C4-2B (cell line): ENCODE data around the gene UFM1.

Source experiments
- H3K27ac ChIP-seq: fragments of 450-650 bp; 2 replicates; pipeline ENCODE4 v1.5.1; 2017
- ZFX ChIP-seq: fragments of 450-650 bp; IDR thresholded peaks from 2 replicates; pipeline ENCODE4 v1.6.1; 2017
- TF ChIP-seq, protein P1 (sequence below): fragments of 450-650 bp; conservative IDR thresholded peaks from 2 replicates; pipeline ENCODE4 v1.5.1; 2017; ENCODE audit warnings: mild to moderate bottlenecking

The UFM1 gene

DNA sequence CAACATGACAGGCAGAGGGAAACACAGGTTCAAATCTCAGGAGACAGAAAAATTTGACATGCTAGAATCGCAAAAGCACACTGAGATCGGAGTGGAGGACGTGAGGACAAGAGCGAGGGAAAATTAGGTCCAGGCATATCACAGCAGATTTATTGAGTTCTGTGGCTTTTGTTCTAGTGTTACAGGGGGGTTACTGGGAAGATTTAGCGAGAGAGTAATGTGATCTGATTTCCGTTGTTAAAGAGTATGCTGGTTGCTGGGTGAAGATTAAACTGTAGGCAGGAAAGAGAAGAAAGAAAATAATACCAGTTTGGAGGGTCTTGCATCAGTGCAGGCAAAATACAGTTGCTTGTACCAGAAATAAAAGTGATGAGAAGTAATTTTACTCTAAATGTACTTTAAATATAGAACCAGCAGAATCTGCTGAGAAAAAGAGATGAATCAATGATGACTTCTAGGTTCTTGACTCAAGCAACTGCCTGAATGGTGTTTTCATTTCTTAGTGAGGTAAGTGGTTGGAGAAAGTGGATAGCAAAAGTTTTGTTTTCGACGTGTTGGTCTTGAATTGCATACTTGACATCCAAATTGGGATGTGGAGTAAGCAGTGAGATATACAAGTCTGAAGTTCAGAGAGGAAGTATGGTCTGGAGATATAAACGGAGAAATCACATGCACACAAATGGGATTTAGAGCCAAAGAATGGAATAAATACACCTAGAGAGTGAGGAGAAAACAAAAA, 35.7 kb downstream of the UFM1 start:
- H3K27ac ChIP-seq = no peak overlapping the region
- TF ChIP-seq ZFX = no peak
- TF ChIP-seq, protein P1, sequence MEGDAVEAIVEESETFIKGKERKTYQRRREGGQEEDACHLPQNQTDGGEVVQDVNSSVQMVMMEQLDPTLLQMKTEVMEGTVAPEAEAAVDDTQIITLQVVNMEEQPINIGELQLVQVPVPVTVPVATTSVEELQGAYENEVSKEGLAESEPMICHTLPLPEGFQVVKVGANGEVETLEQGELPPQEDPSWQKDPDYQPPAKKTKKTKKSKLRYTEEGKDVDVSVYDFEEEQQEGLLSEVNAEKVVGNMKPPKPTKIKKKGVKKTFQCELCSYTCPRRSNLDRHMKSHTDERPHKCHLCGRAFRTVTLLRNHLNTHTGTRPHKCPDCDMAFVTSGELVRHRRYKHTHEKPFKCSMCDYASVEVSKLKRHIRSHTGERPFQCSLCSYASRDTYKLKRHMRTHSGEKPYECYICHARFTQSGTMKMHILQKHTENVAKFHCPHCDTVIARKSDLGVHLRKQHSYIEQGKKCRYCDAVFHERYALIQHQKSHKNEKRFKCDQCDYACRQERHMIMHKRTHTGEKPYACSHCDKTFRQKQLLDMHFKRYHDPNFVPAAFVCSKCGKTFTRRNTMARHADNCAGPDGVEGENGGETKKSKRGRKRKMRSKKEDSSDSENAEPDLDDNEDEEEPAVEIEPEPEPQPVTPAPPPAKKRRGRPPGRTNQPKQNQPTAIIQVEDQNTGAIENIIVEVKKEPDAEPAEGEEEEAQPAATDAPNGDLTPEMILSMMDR = no peak

DNA sequence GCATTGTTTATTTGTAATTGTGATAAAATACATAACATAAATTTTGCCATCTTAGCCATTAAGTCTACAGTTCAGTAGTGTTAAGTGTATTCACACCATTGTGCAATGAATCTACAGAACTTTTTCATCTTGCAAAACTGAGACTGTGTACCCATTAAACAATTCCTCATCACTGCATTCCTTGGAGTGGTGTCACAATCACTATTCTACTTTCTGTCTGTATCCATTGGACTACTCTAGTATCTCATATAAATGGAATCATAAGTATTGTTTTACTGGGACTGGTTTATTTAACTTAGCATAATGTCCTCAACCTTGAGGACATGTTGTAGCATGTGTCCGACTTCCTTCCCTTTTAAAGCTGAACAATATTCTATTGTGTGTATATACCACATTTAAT, 36.8 kb downstream of the UFM1 start:
- TF ChIP-seq, protein P1 = no peak
- no peak for TF ChIP-seq ZFX
- no peak overlapping the region for H3K27ac ChIP-seq

DNA sequence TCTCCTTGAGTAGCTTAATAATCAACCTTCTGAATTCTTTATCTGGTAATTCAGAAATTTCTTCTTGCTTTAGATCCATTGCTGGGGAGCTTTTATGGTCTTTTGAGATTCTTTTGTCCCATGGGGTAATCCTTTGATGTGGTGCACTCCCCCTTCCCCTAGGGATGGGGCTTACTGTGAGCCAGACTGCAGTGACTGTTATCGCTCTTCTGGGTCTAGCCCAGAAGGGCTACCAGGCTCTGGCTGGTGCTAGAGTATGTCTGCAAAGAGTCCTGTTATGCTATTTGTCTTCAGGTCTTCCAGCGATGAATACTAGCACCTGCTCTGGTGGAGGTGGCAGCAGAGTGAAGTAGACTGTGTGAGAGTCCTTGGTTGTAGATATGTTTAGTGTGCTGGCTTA, 41.7 kb downstream of the UFM1 start:
- TF ChIP-seq, protein P1 = no peak
- TF ChIP-seq ZFX = no peak
- no peak overlapping the region for H3K27ac ChIP-seq

DNA sequence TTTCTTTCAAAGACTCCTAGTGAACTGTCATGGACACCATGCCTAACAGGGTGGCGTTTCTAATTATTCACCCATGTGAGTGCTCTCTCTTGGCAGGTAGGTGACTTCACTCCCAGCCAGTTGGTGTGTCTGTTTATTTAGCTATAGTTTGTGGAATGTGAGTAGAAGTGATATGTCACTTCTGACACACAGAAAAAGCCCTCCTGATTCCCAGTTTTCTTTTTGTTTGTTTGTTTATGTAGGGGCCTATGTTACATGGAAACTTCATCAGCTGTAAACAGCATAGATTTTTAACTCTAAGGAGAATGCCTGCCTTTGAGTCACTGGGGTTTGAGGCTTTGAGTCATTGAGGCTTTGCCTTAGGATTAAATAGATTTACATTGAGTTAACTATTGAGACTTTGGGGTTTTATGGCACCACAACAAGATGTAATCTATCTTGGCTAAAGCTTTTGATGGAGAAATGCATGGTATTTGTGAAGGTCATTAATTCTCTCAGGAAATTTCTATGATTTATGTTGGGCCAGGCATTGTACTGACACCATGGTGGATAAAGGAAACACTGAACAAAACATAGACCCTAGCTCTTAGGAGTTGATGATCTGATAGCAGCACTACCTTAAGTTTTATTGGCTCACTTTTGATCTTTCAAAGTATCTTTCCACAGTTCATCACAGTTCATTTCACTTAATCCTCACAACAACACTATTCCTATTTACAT, 45.3 kb downstream of the UFM1 start:
- no peak overlapping the region for H3K27ac ChIP-seq
- TF ChIP-seq, protein P1 = no peak
- TF ChIP-seq ZFX = no peak

DNA sequence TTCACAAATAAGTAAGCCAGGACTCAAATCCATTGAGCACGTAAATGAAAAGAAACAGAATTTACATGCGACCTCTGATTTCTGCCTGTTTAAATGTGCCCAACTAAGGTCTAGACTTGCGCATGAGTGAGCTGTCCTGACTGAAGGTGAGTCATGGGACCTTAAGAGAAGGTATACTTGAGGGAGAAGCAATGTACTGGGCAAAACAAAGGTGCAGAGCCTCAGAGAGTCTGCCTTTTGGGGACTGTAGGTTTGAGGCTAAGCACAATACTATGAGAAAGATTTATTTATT, 45.8 kb downstream of the UFM1 start:
- H3K27ac ChIP-seq = no peak overlapping the region
- no peak for TF ChIP-seq ZFX
- TF ChIP-seq, protein P1 = no peak

DNA sequence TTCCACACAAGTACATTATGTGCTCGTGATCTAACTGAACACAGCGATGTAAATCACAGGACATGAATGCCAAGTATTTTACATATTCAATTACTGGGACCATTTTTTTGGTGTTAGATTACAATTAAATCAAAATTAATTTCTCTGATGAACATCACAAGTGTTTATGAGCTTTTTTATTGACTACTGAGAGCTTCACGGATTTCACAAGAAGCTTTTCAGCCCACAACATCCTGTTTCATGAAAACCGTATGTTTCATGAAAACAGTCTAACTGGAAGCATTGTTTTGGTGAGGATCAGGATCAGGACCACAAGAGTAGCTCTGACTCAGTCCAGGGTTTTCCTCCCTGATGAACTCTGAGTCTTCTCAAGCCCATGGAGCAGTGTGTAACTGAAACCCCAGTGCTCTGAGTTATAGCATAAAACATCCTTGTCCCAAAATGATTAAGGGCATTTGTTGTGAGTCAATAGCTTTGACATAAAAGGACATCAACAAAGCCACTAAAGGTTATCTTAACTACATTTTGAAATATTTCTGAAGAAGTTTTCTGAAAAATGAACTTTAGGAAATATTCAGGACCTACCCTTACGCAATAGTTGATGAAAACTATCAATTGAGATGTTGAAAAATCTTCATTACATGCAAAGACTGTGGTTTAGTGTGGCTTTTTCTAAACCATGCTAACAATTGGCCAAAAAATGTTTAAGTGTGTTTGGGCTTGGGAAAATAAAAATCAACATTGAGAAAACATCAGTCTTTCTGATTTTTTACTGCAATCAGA, 49.3 kb downstream of the UFM1 start:
- TF ChIP-seq, protein P1 = no peak
- TF ChIP-seq ZFX = no peak
- H3K27ac ChIP-seq = no peak overlapping the region

DNA sequence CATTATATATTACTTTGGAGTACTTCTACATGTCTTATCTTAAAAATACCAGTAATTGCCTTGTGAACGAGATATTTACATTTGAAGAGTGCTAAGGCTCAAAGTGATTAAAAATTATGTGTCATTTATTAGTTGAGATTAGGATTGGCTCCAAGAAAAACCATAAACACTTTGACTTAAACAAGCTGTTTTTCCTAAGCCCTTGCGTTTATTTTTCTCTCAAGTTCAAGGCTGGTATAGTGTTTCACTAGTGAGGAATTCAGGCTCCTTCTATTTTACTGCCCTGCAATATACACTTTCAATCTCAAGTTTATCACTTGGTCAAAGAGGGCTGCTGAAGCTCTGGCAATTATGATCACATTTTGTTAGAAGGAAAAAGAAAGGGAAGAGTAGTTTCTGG, 49.9 kb downstream of the UFM1 start:
- TF ChIP-seq, protein P1 = no peak
- TF ChIP-seq ZFX = no peak
- H3K27ac ChIP-seq = no peak overlapping the region
